GM19452 (cell line): ENCODE results near the gene SLIT3.

Experiments
- ATAC-seq: cut with Tn5 transposase; IDR thresholded peaks from one replicate; pipeline ENCODE4 v1.9.1; 2021; ENCODE audit not compliant: unreplicated experiment

SLIT3 gene

GRCh38 chr5:168818558-168818957, 482.4 kb downstream of the SLIT3 start:
- no peak for ATAC-seq

GRCh38 chr5:168817591-168817990, 483.3 kb downstream of the SLIT3 start:
- no peak for ATAC-seq

- no peak for ATAC-seq
Measured at GRCh38 chr5:168816661-168817060, 484.3 kb downstream of the SLIT3 start.

GRCh38 chr5:168813184-168813968, 487.6 kb downstream of the SLIT3 start:
- no peak for ATAC-seq

GRCh38 chr5:168810641-168811040, 490.3 kb downstream of the SLIT3 start:
- no peak for ATAC-seq

- ATAC-seq = no peak
Measured at GRCh38 chr5:168809218-168809617, 491.7 kb downstream of the SLIT3 start.

- no peak for ATAC-seq
Measured at GRCh38 chr5:168808051-168808616, 492.8 kb downstream of the SLIT3 start.

- no peak for ATAC-seq
Measured at GRCh38 chr5:168807287-168807686, 493.7 kb downstream of the SLIT3 start.

GRCh38 chr5:168803541-168803940, 497.4 kb downstream of the SLIT3 start:
- no peak for ATAC-seq

- ATAC-seq = no peak
Measured at GRCh38 chr5:168802337-168802736, 498.6 kb downstream of the SLIT3 start.

- no peak for ATAC-seq
Measured at GRCh38 chr5:168801567-168801966, 499.4 kb downstream of the SLIT3 start.

- ATAC-seq = no peak
Measured at GRCh38 chr5:168800701-168801100, 500.2 kb downstream of the SLIT3 start.

- ATAC-seq = no peak
Measured at GRCh38 chr5:168798065-168799023, 502.6 kb downstream of the SLIT3 start.

GRCh38 chr5:168796593-168797580, 504.1 kb downstream of the SLIT3 start:
- no peak for ATAC-seq

GRCh38 chr5:168796000-168796399, 504.9 kb downstream of the SLIT3 start:
- no peak for ATAC-seq

- ATAC-seq = no peak
Measured at GRCh38 chr5:168793841-168794837, 506.8 kb downstream of the SLIT3 start.

GRCh38 chr5:168792678-168793077, 508.3 kb downstream of the SLIT3 start:
- no peak for ATAC-seq

- ATAC-seq = no peak
Measured at GRCh38 chr5:168790671-168791250, 510.2 kb downstream of the SLIT3 start.
